Pulmonary artery endothelial cell (primary cell): Measurements from ENCODE around the gene SLC16A10. TPM values are rescaled to one million over a fixed set of nuclear protein-coding genes. Genes with fewer than 3 reads are reported as not detected.
"Not testable (repeated sequence)": the region's sequence is repeated elsewhere in the genome, so short reads cannot be mapped to it uniquely, and the experiment has no call there.

Experiments
- DNase-seq: peaks from one replicate; pipeline ENCODE4 v3.0.0-alpha.2; 2011; ENCODE audit warnings: low read depth, low spot score
- total RNA-seq: library from RNA; depleted of rRNA; stranded (reverse); fragments of >200 nt; gene quantifications from 2 replicates; pipeline ENCODE4 v1.2.3, GENCODE V29; 2014

SLC16A10 gene
- total RNA-seq, 1 donor from 2014 or later = not detected

- no peak for DNase-seq
Measured at GRCh38 chr6:111086685-111087084, 618 bp upstream of the SLC16A10 start.

GRCh38 chr6:111087871-111088667 lies 766 bp downstream of the SLC16A10 start:
- DNase-seq = no peak

GRCh38 chr6:111088668-111089003 lies 1.3 kb downstream of the SLC16A10 start:
- no peak for DNase-seq

- no peak for DNase-seq
Measured at GRCh38 chr6:111090766-111091165, 3.5 kb downstream of the SLC16A10 start.

- no peak for DNase-seq
Measured at GRCh38 chr6:111091987-111092386, 4.7 kb downstream of the SLC16A10 start.

GRCh38 chr6:111095488-111095887 lies 8.2 kb downstream of the SLC16A10 start:
- DNase-seq = not testable (repeated sequence)

GRCh38 chr6:111096246-111096645 lies 8.9 kb downstream of the SLC16A10 start:
- DNase-seq = no peak

GRCh38 chr6:111098597-111098996 lies 11.3 kb downstream of the SLC16A10 start:
- DNase-seq = no peak

GRCh38 chr6:111101987-111102386 lies 14.7 kb downstream of the SLC16A10 start:
- DNase-seq = no peak

- peak; percentile 3 for DNase-seq
Measured at GRCh38 chr6:111105578-111105977, 18.3 kb downstream of the SLC16A10 start.

- DNase-seq = no peak
Measured at GRCh38 chr6:111107589-111107988, 20.3 kb downstream of the SLC16A10 start.

GRCh38 chr6:111110036-111110435 lies 22.7 kb downstream of the SLC16A10 start:
- no peak for DNase-seq

GRCh38 chr6:111113336-111114086 lies 26.2 kb downstream of the SLC16A10 start:
- no peak for DNase-seq

GRCh38 chr6:111114087-111114443 lies 26.8 kb downstream of the SLC16A10 start:
- no peak for DNase-seq

GRCh38 chr6:111114482-111114881 lies 27.2 kb downstream of the SLC16A10 start:
- DNase-seq = no peak

GRCh38 chr6:111118826-111119225 lies 31.5 kb downstream of the SLC16A10 start:
- no peak for DNase-seq

GRCh38 chr6:111119571-111120329 lies 32.4 kb downstream of the SLC16A10 start:
- DNase-seq = no peak

GRCh38 chr6:111121789-111122350 lies 34.6 kb downstream of the SLC16A10 start:
- no peak for DNase-seq

- DNase-seq = no peak
Measured at GRCh38 chr6:111122458-111123286, 35.4 kb downstream of the SLC16A10 start.

- no peak for DNase-seq
Measured at GRCh38 chr6:111124406-111124805, 37.1 kb downstream of the SLC16A10 start.

- DNase-seq = no peak
Measured at GRCh38 chr6:111129013-111129412, 41.7 kb downstream of the SLC16A10 start.
